H9 (cell line): Measurements from ENCODE around the gene AGMO. TPM values are rescaled to one million over a fixed set of nuclear protein-coding genes. Genes with fewer than 3 reads are reported as not detected.

Source experiments
- DNase-seq: peaks from one replicate; pipeline ENCODE4 v3.0.0-alpha.2; 2017
- H2AFZ ChIP-seq: one replicate; pipeline ENCODE4 v1.6.1; 2013; ENCODE audit warnings: mild to moderate bottlenecking, low read length, control low read depth, moderate library complexity
- H2AK5ac ChIP-seq: 2 replicates; pipeline ENCODE4 v1.6.1; 2013; ENCODE audit warnings: low read length, control low read depth, mixed read lengths; ENCODE audit not compliant: insufficient read length
- H2BK120ac ChIP-seq: one replicate; pipeline ENCODE4 v1.6.1; 2013; ENCODE audit warnings: low read depth, mild to moderate bottlenecking, low read length, control low read depth, inconsistent platforms; ENCODE audit not compliant: poor library complexity, severe bottlenecking
- H2BK12ac ChIP-seq: 2 replicates; pipeline ENCODE4 v1.6.1; 2013; ENCODE audit warnings: low read length, control low read depth, mixed read lengths, low read depth; ENCODE audit not compliant: insufficient read length
- H2BK15ac ChIP-seq: 2 replicates; pipeline ENCODE4 v1.6.1; 2013; ENCODE audit warnings: low read depth, low read length, control low read depth
- H2BK20ac ChIP-seq: one replicate; pipeline ENCODE4 v1.6.1; 2013; ENCODE audit warnings: low read depth, mild to moderate bottlenecking, low read length, control low read depth, inconsistent platforms; ENCODE audit not compliant: poor library complexity, severe bottlenecking
- H2BK5ac ChIP-seq: 2 replicates; pipeline ENCODE4 v1.6.1; 2013; ENCODE audit warnings: low read length, control low read depth, mixed read lengths; ENCODE audit not compliant: insufficient read length
- H3K14ac ChIP-seq: 2 replicates; pipeline ENCODE4 v1.6.1; 2013; ENCODE audit warnings: low read length, control low read depth; ENCODE audit not compliant: insufficient read depth
- H3K18ac ChIP-seq: 2 replicates; pipeline ENCODE4 v1.6.1; 2013; ENCODE audit warnings: low read depth, mild to moderate bottlenecking, mixed read lengths, low read length, control low read depth; ENCODE audit not compliant: insufficient read length
- H3K23ac ChIP-seq: 2 replicates; pipeline ENCODE4 v1.6.1; 2013; ENCODE audit warnings: low read length, control low read depth, mixed read lengths, low read depth; ENCODE audit not compliant: insufficient read length
- H3K23me2 ChIP-seq: 2 replicates; pipeline ENCODE4 v1.6.1; 2013; ENCODE audit warnings: low read depth, mild to moderate bottlenecking, mixed read lengths, low read length, control low read depth; ENCODE audit not compliant: insufficient read length, poor library complexity, severe bottlenecking
- H3K27ac ChIP-seq: 2 replicates; pipeline ENCODE4 v1.5.1; 2013; ENCODE audit warnings: low read length, control low read depth, mixed read lengths, low read depth; ENCODE audit not compliant: insufficient read length
- H3K27me3 ChIP-seq: 2 replicates; pipeline ENCODE4 v1.6.1; 2013; ENCODE audit warnings: low read length, control low read depth, inconsistent platforms; ENCODE audit not compliant: insufficient read depth
- H3K4ac ChIP-seq: 2 replicates; pipeline ENCODE4 v1.6.1; 2013; ENCODE audit warnings: low read depth, mild to moderate bottlenecking, control low read depth, inconsistent platforms, low read length, moderate library complexity
- H3K4me1 ChIP-seq: 2 replicates; pipeline ENCODE4 v1.6.1; 2013; ENCODE audit warnings: low read length, control low read depth, inconsistent platforms; ENCODE audit not compliant: insufficient read depth
- H3K4me2 ChIP-seq: 2 replicates; pipeline ENCODE4 v1.6.1; 2013; ENCODE audit warnings: low read length, control low read depth, mixed read lengths; ENCODE audit not compliant: insufficient read length, insufficient read depth
- H3K56ac ChIP-seq: 2 replicates; pipeline ENCODE4 v1.6.1; 2013; ENCODE audit warnings: low read depth, mild to moderate bottlenecking, mixed read lengths, low read length, control low read depth; ENCODE audit not compliant: insufficient read length
- H3K79me1 ChIP-seq: 2 replicates; pipeline ENCODE4 v1.6.1; 2013; ENCODE audit warnings: low read depth, mild to moderate bottlenecking, moderate library complexity, low read length, control low read depth, inconsistent platforms; ENCODE audit not compliant: insufficient read depth, poor library complexity, severe bottlenecking
- H3K79me2 ChIP-seq: 2 replicates; pipeline ENCODE4 v1.6.1; 2013; ENCODE audit warnings: low read length, control low read depth, inconsistent platforms; ENCODE audit not compliant: insufficient read depth
- H3K9ac ChIP-seq: 2 replicates; pipeline ENCODE4 v1.6.1; 2013; ENCODE audit warnings: low read length, control low read depth, mixed read lengths; ENCODE audit not compliant: insufficient read length; ENCODE audit errors: extremely low read depth
- H3K9me3 ChIP-seq: one replicate; pipeline ENCODE4 v1.6.1; 2013; ENCODE audit warnings: low read depth, low read length, inconsistent platforms; ENCODE audit not compliant: control insufficient read depth
- H3T11ph ChIP-seq: one replicate; pipeline ENCODE4 v1.6.1; 2013; ENCODE audit warnings: mild to moderate bottlenecking, low read length, control low read depth, inconsistent platforms
- H4K20me1 ChIP-seq: one replicate; pipeline ENCODE4 v1.6.1; 2013; ENCODE audit not compliant: control insufficient read depth, insufficient read length, insufficient read depth
- H4K5ac ChIP-seq: 2 replicates; pipeline ENCODE4 v1.6.1; 2013; ENCODE audit warnings: low read depth, mild to moderate bottlenecking, mixed read lengths, low read length, control low read depth; ENCODE audit not compliant: insufficient read length
- H4K8ac ChIP-seq: replicated peaks from 2 replicates; pipeline ENCODE4 v1.6.1; 2013; ENCODE audit warnings: low read length, control low read depth, mixed read lengths, low read depth; ENCODE audit not compliant: insufficient read length
- H4K91ac ChIP-seq: 2 replicates; pipeline ENCODE4 v1.6.1; 2013; ENCODE audit warnings: low read depth, mild to moderate bottlenecking, moderate library complexity, mixed read lengths, low read length, control low read depth; ENCODE audit not compliant: insufficient read length
- H3K27ac Mint-ChIP-seq, 3 experiments: 2 replicates in 2 of 3; 3 replicates in 1 of 3; pipeline ENCODE4 v1.8.0; 2020 to 2021; ENCODE audit warnings: mixed read lengths in 3 of 3, mild to moderate bottlenecking in 1 of 3, moderate library complexity in 1 of 3
- H3K27me3 Mint-ChIP-seq: 2 replicates; pipeline ENCODE4 v1.8.0; 2021; ENCODE audit warnings: low read depth, mild to moderate bottlenecking, moderate library complexity, mixed read lengths
- H3K36me3 Mint-ChIP-seq, 3 experiments: 2 replicates in 2 of 3; 3 replicates in 1 of 3; pipeline ENCODE4 v1.8.0; 2020 to 2021; ENCODE audit warnings: low read depth in 3 of 3, mixed read lengths in 3 of 3; ENCODE audit not compliant: insufficient read depth in 1 of 3
- H3K4me1 Mint-ChIP-seq, 2 experiments: 2 replicates each; pipeline ENCODE4 v1.8.0; 2020; ENCODE audit warnings: mixed read lengths in 2 of 2
- H3K4me3 Mint-ChIP-seq, 2 experiments: 2 replicates in 1 of 2; 3 replicates in 1 of 2; pipeline ENCODE4 v1.8.0; 2020 to 2021; ENCODE audit warnings: mild to moderate bottlenecking in 2 of 2, mixed read lengths in 2 of 2, moderate library complexity in 1 of 2
- H3K9me3 Mint-ChIP-seq, 2 experiments: 2 replicates in 1 of 2; 3 replicates in 1 of 2; pipeline ENCODE4 v1.8.0; 2020; ENCODE audit warnings: mild to moderate bottlenecking in 2 of 2, mixed read lengths in 2 of 2, moderate library complexity in 1 of 2
- WGBS: extraction: QIAGEN DNeasy Blood & Tissue Kit; methylation state at CpG from one replicate; pipeline ENCODE4 v1.1.7; 2013; ENCODE audit warnings: missing lambda C conversion rate, low lambda C conversion rate, mixed read lengths; ENCODE audit not compliant: insufficient read length; ENCODE audit errors: extremely low coverage; 5-methylcytosine and 5-hydroxymethylcytosine counted together
- total RNA-seq: library from RNA; stranded (reverse); gene quantifications from 2 replicates; pipeline ENCODE4 v1.2.1, GENCODE V29; 2021
- TF ChIP-seq, protein P1 (sequence below): fragments of 200-600 bp; sonication (generic); conservative IDR thresholded peaks from 3 replicates; pipeline ENCODE4 v1.8.0; 2021; ENCODE audit warnings: antibody characterized with exemption, mild to moderate bottlenecking

AGMO gene
- total RNA-seq, 1 experiment from 2014 or later = 0.70 TPM

DNA sequence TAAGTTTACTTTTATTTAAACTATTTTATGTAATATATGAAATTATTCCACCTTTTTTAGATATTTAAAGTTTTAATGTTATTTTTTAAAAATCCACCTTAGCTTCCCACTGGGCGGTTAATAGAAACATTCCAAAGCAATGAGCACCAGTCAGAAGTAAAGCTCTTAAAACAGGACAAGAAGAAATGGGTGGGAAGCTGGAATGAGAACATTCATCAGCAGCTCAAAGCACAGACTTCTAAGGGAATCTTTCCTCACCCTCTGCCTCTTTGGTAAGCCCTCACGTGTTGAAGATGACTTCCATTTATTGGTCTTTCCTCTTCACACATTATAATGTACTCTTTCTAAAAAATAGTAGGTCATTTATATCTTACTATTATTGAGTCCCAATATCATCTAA lies 3.1 kb downstream of the AGMO start:
- no peaks in the 10 kb centered on the region for H3K36me3 Mint-ChIP-seq

More for the DNA sequence above, 3.1 kb downstream of the AGMO start:
- H3K23me2 ChIP-seq = no peaks in the 10 kb centered on the region
- no peak overlapping the region for H3K23ac ChIP-seq
- no peak overlapping the region for H3K4me2 ChIP-seq
- H2BK15ac ChIP-seq = no peak overlapping the region
- no peak overlapping the region for H3K27ac ChIP-seq
- no peaks in the 10 kb centered on the region for H3K27me3 Mint-ChIP-seq
- no peaks in the 10 kb centered on the region for H3K9me3 Mint-ChIP-seq
- no peak overlapping the region for H3T11ph ChIP-seq
- H2BK12ac ChIP-seq = no peak overlapping the region
- H3K4me1 Mint-ChIP-seq = peaks cover 9 to 10% of the 10 kb centered on the region in 2 experiments; a peak in 3 of 4 replicates
- H3K4me3 Mint-ChIP-seq = no peak overlapping the region
- no peak for DNase-seq
- H3K27ac Mint-ChIP-seq = no peak overlapping the region
- no peaks in the 10 kb centered on the region for H3K27me3 ChIP-seq
- no peaks in the 10 kb centered on the region for H3K79me1 ChIP-seq
- no peak overlapping the region for H2AK5ac ChIP-seq
- no CpG with 5 or more reads among the region's 2 CpGs for WGBS
- H4K8ac ChIP-seq = no peak overlapping the region
- no peak overlapping the region for H2AFZ ChIP-seq
- H4K91ac ChIP-seq = no peak overlapping the region
- H3K14ac ChIP-seq = no peak overlapping the region
- no peak overlapping the region for H3K9ac ChIP-seq
- no peak overlapping the region for H3K18ac ChIP-seq
- H2BK20ac ChIP-seq = no peak overlapping the region
- no peak overlapping the region for H2BK5ac ChIP-seq
- no peak overlapping the region for H3K4ac ChIP-seq
- TF ChIP-seq, protein P1, sequence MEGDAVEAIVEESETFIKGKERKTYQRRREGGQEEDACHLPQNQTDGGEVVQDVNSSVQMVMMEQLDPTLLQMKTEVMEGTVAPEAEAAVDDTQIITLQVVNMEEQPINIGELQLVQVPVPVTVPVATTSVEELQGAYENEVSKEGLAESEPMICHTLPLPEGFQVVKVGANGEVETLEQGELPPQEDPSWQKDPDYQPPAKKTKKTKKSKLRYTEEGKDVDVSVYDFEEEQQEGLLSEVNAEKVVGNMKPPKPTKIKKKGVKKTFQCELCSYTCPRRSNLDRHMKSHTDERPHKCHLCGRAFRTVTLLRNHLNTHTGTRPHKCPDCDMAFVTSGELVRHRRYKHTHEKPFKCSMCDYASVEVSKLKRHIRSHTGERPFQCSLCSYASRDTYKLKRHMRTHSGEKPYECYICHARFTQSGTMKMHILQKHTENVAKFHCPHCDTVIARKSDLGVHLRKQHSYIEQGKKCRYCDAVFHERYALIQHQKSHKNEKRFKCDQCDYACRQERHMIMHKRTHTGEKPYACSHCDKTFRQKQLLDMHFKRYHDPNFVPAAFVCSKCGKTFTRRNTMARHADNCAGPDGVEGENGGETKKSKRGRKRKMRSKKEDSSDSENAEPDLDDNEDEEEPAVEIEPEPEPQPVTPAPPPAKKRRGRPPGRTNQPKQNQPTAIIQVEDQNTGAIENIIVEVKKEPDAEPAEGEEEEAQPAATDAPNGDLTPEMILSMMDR = no peak
- H3K4me1 ChIP-seq = no peaks in the 10 kb centered on the region
- no peak overlapping the region for H4K5ac ChIP-seq
- H3K9me3 ChIP-seq = no peaks in the 10 kb centered on the region
- H2BK120ac ChIP-seq = no peak overlapping the region
- H3K79me2 ChIP-seq = no peaks in the 10 kb centered on the region
- H4K20me1 ChIP-seq = no peaks in the 10 kb centered on the region
- H3K56ac ChIP-seq = no peak overlapping the region
